ENCODE data around the gene KCNK15.

The KCNK15 gene

GRCh38 chr20:44771172-44771535 lies 25.5 kb downstream of the KCNK15 start:
- no peaks in the 10 kb centered on the region for H3K9me2 ChIP-seq (ENCODE audit: low read depth, low read length)
- no peak overlapping the region for H3K9ac ChIP-seq (ENCODE audit: low read length)
- H3K36me3 ChIP-seq (ENCODE audit: insufficient read depth, low read length), result no peaks in the 10 kb centered on the region
- peak overlapping the region; percentile 1; the same call in 1 of the 2 replicates for H3K4me2 ChIP-seq (ENCODE audit: low read length)
- no peak overlapping the region for H3K27ac ChIP-seq (ENCODE audit: low read depth, low read length, poor library complexity, severe bottlenecking)
- H3F3A ChIP-seq (ENCODE audit: insufficient read depth, low read length), result no peaks in the 10 kb centered on the region
- H3K79me2 ChIP-seq (ENCODE audit: insufficient read depth, low read length), result no peaks in the 10 kb centered on the region
- H3K27me3 ChIP-seq (ENCODE audit: insufficient read depth, low read length), result no peaks in the 10 kb centered on the region
- H3K4me3 ChIP-seq (ENCODE audit: low read depth, low read length, poor library complexity, severe bottlenecking), result no peak overlapping the region
- H2AFZ ChIP-seq (ENCODE audit: low read length), result no peak overlapping the region
- TF ChIP-seq EZH2 (IDR thresholded peaks at IDR 0.05; ENCODE audit: borderline replicate concordance, low read length) (no peak), CTCF (IDR thresholded peaks at IDR 0.05; ENCODE audit: low read length) (no peak)
- H3K4me1 ChIP-seq (ENCODE audit: insufficient read depth, low read length, severe bottlenecking), result peaks cover 32% of the 10 kb centered on the region
- no peaks in the 10 kb centered on the region for H4K20me1 ChIP-seq (ENCODE audit: insufficient read depth, low read length)
- no peaks in the 10 kb centered on the region for H3K9me3 ChIP-seq (ENCODE audit: low read length)

- Histone ChIP-seq H4K20me1 (ENCODE audit: insufficient read depth, low read length) (no peaks in the 10 kb centered on the region), H3K79me2 (ENCODE audit: insufficient read depth, low read length) (no peaks in the 10 kb centered on the region), H3K9ac (ENCODE audit: low read length) (no peak overlapping the region), H3K27ac (ENCODE audit: low read depth, low read length, poor library complexity, severe bottlenecking) (no peak overlapping the region), H3K9me3 (ENCODE audit: low read length) (no peaks in the 10 kb centered on the region), H3K4me3 (ENCODE audit: low read depth, low read length, poor library complexity, severe bottlenecking) (no peak overlapping the region), H3K4me2 (ENCODE audit: low read length) (no peak overlapping the region), H3K36me3 (ENCODE audit: insufficient read depth, low read length) (no peaks in the 10 kb centered on the region), H2AFZ (ENCODE audit: low read length) (no peak overlapping the region), H3K4me1 (ENCODE audit: insufficient read depth, low read length, severe bottlenecking) (peaks cover 32% of the 10 kb centered on the region), H3K27me3 (ENCODE audit: insufficient read depth, low read length) (no peaks in the 10 kb centered on the region), H3F3A (ENCODE audit: insufficient read depth, low read length) (no peaks in the 10 kb centered on the region), H3K9me2 (ENCODE audit: low read depth, low read length) (no peaks in the 10 kb centered on the region)
- TF ChIP-seq CTCF (IDR thresholded peaks at IDR 0.05; ENCODE audit: low read length), result no peak
- no peak for TF ChIP-seq EZH2 (IDR thresholded peaks at IDR 0.05; ENCODE audit: borderline replicate concordance, low read length)
Observed at GRCh38 chr20:44772636-44773035, 27.0 kb downstream of the KCNK15 start.

- Histone ChIP-seq H3F3A (ENCODE audit: insufficient read depth, low read length) (no peaks in the 10 kb centered on the region), H3K9me2 (ENCODE audit: low read depth, low read length) (no peaks in the 10 kb centered on the region), H3K9me3 (ENCODE audit: low read length) (no peaks in the 10 kb centered on the region), H3K4me3 (ENCODE audit: low read depth, low read length, poor library complexity, severe bottlenecking) (no peak overlapping the region), H3K36me3 (ENCODE audit: insufficient read depth, low read length) (no peaks in the 10 kb centered on the region), H3K4me1 (ENCODE audit: insufficient read depth, low read length, severe bottlenecking) (peaks cover 31% of the 10 kb centered on the region), H4K20me1 (ENCODE audit: insufficient read depth, low read length) (no peaks in the 10 kb centered on the region), H2AFZ (ENCODE audit: low read length) (no peak overlapping the region), H3K9ac (ENCODE audit: low read length) (no peak overlapping the region), H3K4me2 (ENCODE audit: low read length) (no peak overlapping the region), H3K27ac (ENCODE audit: low read depth, low read length, poor library complexity, severe bottlenecking) (no peak overlapping the region), H3K79me2 (ENCODE audit: insufficient read depth, low read length) (no peaks in the 10 kb centered on the region), H3K27me3 (ENCODE audit: insufficient read depth, low read length) (no peaks in the 10 kb centered on the region)
- TF ChIP-seq CTCF (IDR thresholded peaks at IDR 0.05; ENCODE audit: low read length), result no peak
- TF ChIP-seq EZH2 (IDR thresholded peaks at IDR 0.05; ENCODE audit: borderline replicate concordance, low read length), result no peak
Observed at GRCh38 chr20:44773070-44773829, 27.6 kb downstream of the KCNK15 start.

Measured in OCI-LY1 (cell line).